HG02610 (cell line): ENCODE results near the gene GRHPR.
"Not testable (repeated sequence)": the region's sequence is repeated elsewhere in the genome, so short reads cannot be mapped to it uniquely, and the experiment has no call there.

Source experiments
- ATAC-seq: cut with Tn5 transposase; IDR thresholded peaks from one replicate; pipeline ENCODE4 v1.9.1; 2021; ENCODE audit warnings: mild to moderate bottlenecking, moderate library complexity; ENCODE audit not compliant: unreplicated experiment

GRHPR gene

GRCh38 chr9:37420271-37421215, 2.0 kb upstream of the GRHPR start:
- no peak for ATAC-seq

GRCh38 chr9:37421914-37422288, 595 bp upstream of the GRHPR start:
- no peak for ATAC-seq

GRCh38 chr9:37423508-37423907, 1.0 kb downstream of the GRHPR start:
- ATAC-seq: no peak

GRCh38 chr9:37424204-37424685, 1.7 kb downstream of the GRHPR start:
- no peak for ATAC-seq

GRCh38 chr9:37424686-37425297, 2.3 kb downstream of the GRHPR start:
- ATAC-seq: no peak

- no peak for ATAC-seq
Measured at GRCh38 chr9:37425298-37425752, 2.8 kb downstream of the GRHPR start.

- ATAC-seq: not testable (repeated sequence)
Measured at GRCh38 chr9:37426431-37426830, 3.9 kb downstream of the GRHPR start.

- ATAC-seq: no peak
Measured at GRCh38 chr9:37426846-37427245, 4.3 kb downstream of the GRHPR start.

GRCh38 chr9:37428345-37428744, 5.8 kb downstream of the GRHPR start:
- no peak for ATAC-seq

GRCh38 chr9:37429441-37430285, 7.2 kb downstream of the GRHPR start:
- no peak for ATAC-seq

GRCh38 chr9:37430841-37431597, 8.5 kb downstream of the GRHPR start:
- no peak for ATAC-seq

- no peak for ATAC-seq
Measured at GRCh38 chr9:37432020-37432419, 9.5 kb downstream of the GRHPR start.

GRCh38 chr9:37433867-37434371, 11.4 kb downstream of the GRHPR start:
- no peak for ATAC-seq

- no peak for ATAC-seq
Measured at GRCh38 chr9:37436540-37436939, 14.0 kb downstream of the GRHPR start.

GRCh38 chr9:37437010-37437409, 14.5 kb downstream of the GRHPR start:
- ATAC-seq: no peak

GRCh38 chr9:37437621-37438020, 15.1 kb downstream of the GRHPR start:
- ATAC-seq: no peak

GRCh38 chr9:37438359-37438758, 15.9 kb downstream of the GRHPR start:
- ATAC-seq: no peak

GRCh38 chr9:37441776-37442370, 19.4 kb downstream of the GRHPR start:
- ATAC-seq: no peak

- no peak for ATAC-seq
Measured at GRCh38 chr9:37442556-37442955, 20.1 kb downstream of the GRHPR start.

GRCh38 chr9:37443566-37443965, 21.1 kb downstream of the GRHPR start:
- ATAC-seq: no peak
